NCI-H128 (cell line): Measurements from ENCODE around the gene ZMIZ1.

ENCODE experiments used
- DNase-seq: peaks from one replicate; lab custom pipeline; 2025; ENCODE audit not compliant: unreplicated experiment; lab: John Stamatoyannopoulos, UW

ZMIZ1 gene

DNA sequence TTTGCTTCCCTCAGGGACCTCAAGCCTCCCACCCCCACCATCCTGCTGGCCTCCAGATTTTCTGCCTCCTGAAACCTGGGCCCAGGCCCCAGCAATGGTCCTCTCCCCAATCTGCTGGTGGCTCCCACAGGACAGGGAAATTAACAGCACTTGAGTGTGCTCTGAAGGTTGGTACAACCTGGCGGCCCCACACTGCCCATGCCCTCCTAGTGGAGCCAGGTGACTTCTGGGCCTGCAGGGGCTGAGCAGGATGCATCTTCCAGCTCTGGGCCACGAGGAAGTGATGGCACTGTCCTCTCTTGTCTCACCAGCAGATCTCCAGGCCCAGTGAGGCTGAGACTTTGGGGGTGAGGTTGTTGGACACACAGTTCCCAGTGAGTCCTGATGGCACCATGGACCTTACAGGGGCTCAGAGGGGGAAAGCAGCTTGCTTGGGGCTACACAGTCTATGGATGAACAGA lies 3.6 kb upstream of the ZMIZ1 start:
- no peak for DNase-seq

DNA sequence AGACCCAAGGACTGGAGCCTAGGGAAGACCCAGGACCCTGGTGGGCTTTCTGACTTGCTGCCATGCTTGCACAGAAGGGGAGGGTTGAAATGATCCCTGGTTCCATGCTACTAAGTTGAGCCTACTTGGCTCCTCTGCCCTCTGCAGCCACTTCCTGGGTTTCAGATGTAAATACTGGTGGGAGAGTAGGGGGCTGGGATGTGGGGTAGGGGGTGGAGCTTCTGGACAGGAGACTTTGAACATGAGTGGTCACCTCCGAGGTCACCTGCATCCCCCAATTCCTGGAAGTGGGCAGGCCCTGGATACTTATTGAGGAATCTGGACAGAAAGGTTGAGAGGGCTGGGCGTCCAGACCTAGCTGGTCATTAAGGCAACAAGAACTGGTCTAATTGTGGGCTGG lies 2.9 kb upstream of the ZMIZ1 start:
- no peak for DNase-seq

GRCh38 chr10:79066411-79067240 lies 2.1 kb upstream of the ZMIZ1 start:
- no peak for DNase-seq

GRCh38 chr10:79067241-79068202 lies 1.2 kb upstream of the ZMIZ1 start:
- peak; percentile 41 for DNase-seq

DNA sequence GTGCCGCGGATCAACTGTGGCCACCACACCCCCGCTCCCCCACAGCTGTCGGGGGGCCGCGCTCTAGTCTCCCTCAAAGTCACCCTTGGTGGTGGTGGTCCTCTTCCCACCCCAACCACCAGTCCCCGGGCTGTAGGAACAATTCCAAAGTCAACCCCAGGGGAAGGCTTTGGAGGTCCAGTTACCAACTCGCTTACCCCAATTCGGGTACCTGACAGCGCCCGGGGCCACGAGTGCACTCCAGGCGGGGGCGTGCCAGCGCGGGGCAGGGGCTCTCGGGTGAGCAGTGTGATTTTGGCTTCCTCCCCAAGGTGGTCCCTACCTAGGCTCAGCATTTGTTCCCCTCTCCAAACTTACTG lies 584 bp upstream of the ZMIZ1 start:
- DNase-seq: no peak

- no peak for DNase-seq
These were observed 737 bp downstream of the ZMIZ1 start for GRCh38 chr10:79069325-79070080.

DNA sequence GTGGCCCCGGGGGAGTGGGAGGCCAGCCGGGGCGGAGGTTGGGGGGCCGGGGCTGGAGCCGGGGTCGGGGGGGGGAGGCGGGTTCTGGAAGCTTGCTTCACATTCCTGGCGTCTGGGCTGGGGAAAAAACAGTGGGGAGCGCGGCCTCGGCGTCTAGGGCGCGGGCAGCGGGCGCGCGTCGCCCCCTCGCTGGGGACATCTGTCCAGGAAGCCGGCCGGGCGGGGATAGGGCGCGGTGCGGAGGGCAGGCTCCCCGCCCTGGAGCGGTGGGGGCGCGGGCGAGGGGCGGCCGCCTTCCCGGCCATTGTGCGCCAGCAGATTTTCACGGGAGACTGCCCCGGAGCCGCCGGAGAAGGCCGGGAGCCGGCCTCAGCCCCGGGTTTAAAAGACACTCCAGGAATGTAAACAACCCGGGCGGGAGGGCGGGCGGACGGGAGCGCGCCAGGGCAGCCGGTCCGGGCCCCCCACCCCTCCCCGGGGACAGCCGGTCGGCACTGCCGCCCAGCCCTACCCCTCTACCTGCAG lies 1.4 kb downstream of the ZMIZ1 start:
- DNase-seq: no peak

GRCh38 chr10:79070606-79071395 lies 2.0 kb downstream of the ZMIZ1 start:
- peak; percentile 15 for DNase-seq

- DNase-seq: no peak
These were observed 2.7 kb downstream of the ZMIZ1 start for GRCh38 chr10:79071396-79071923.

DNA sequence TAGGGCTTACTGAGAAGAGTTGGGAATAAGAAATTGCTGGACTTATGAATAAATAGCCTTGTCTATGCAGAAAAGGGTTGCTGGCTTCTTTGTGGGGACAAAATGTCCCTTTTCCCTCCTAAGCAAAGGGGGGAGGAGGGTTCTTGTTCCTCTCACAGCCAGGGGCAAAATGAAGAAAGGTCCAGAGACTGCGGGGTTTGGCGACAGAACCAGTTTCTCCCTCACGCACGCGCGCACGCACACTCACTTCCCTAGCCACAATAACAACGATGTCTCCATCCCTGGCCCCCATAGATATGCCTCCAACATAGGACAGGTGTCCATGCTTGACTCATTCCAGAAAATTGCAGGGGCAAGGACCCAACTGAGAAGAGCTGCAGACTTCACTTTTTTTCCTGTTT lies 3.3 kb downstream of the ZMIZ1 start:
- DNase-seq: no peak

- DNase-seq: no peak
These were observed 4.4 kb downstream of the ZMIZ1 start for GRCh38 chr10:79072994-79073645.

GRCh38 chr10:79073784-79074432 lies 5.1 kb downstream of the ZMIZ1 start:
- DNase-seq: no peak

DNA sequence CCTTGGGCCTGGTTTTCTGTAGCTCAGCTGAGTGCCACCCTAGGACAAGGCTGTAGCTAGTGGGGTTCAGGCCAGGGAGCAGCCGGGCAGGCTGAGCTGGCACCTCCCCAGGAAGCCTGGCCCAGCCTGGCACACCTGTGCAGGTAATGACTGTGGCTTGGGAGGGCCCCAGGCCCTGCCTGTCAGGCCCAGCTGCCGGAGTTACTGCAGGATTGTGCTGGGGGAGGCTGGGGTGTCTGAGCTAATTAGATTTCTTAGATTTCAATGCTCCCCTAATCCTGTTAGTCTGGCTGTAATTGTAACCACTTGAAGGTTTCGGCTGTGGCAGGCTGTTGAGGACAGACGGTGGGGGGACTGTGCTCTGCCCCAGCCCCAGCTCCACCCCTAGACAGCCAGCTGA lies 6.0 kb downstream of the ZMIZ1 start:
- DNase-seq: no peak

DNA sequence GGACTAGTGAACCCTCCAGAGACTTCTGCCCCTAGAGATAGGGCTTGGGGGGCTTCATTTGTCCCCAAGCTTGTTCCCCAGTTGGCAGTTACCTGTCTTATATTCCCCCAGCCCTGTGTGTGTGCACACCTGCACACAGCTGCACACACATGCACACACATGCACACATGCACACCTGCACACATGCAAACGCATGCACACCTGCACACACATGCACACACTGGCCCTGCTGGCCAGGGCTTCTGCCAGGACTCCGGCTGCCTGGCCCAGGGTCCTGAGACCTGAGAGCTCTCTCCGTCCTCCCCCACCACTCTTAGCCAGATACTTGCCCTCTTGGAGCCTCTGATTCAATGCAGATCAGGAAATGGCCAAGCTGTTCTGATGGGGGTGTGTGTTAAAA lies 6.7 kb downstream of the ZMIZ1 start:
- DNase-seq: no peak

- no peak for DNase-seq
These were observed 8.9 kb downstream of the ZMIZ1 start for GRCh38 chr10:79077488-79078173.

- DNase-seq: no peak
These were observed 9.7 kb downstream of the ZMIZ1 start for GRCh38 chr10:79078367-79079053.

GRCh38 chr10:79079054-79079397 lies 10.3 kb downstream of the ZMIZ1 start:
- DNase-seq: no peak
